Loucy (cell line): ENCODE data around the gene TVP23A.

Experiments used
- H2AFZ ChIP-seq: fragments of 200-600 bp; sonication (generic); 2 replicates; pipeline ENCODE4 v1.6.0; 2016; ENCODE audit warnings: antibody characterized with exemption, mild to moderate bottlenecking, low read length, moderate library complexity
- H3F3A ChIP-seq: fragments of 200-600 bp; 2 replicates; pipeline ENCODE4 v1.6.0; 2016; ENCODE audit warnings: antibody characterized with exemption, low read depth, mild to moderate bottlenecking
- H3K27me3 ChIP-seq: fragments of 200-600 bp; sonication (generic); 2 replicates; pipeline ENCODE4 v1.6.1; 2014; ENCODE audit warnings: low read length, mild to moderate bottlenecking; ENCODE audit not compliant: insufficient read depth, poor library complexity, severe bottlenecking
- H3K36me3 ChIP-seq: fragments of 200-600 bp; sonication (generic); 2 replicates; pipeline ENCODE4 v1.6.1; 2016; ENCODE audit warnings: low read length; ENCODE audit not compliant: insufficient read depth
- H3K4me1 ChIP-seq: fragments of 200-600 bp; sonication (generic); 2 replicates; pipeline ENCODE4 v1.5.1; 2014; ENCODE audit warnings: low read length, mild to moderate bottlenecking; ENCODE audit not compliant: insufficient read depth, poor library complexity, severe bottlenecking
- H3K4me2 ChIP-seq: fragments of 200-600 bp; sonication (generic); 2 replicates; pipeline ENCODE4 v1.6.0; 2014; ENCODE audit warnings: antibody characterized with exemption, low read length, low read depth, mild to moderate bottlenecking; ENCODE audit not compliant: poor library complexity, severe bottlenecking
- H3K4me3 ChIP-seq: fragments of 200-600 bp; sonication (generic); 2 replicates; pipeline ENCODE4 v1.5.1; 2014; ENCODE audit warnings: low read length, mild to moderate bottlenecking, mixed read lengths; ENCODE audit not compliant: poor library complexity, severe bottlenecking
- H3K79me2 ChIP-seq: fragments of 200-600 bp; sonication (generic); 2 replicates; pipeline ENCODE4 v1.6.1; 2014; ENCODE audit warnings: low read length; ENCODE audit not compliant: insufficient read depth
- H3K9ac ChIP-seq: fragments of 200-600 bp; sonication (generic); 2 replicates; pipeline ENCODE4 v1.6.0; 2014; ENCODE audit warnings: mild to moderate bottlenecking, low read depth, low read length, moderate library complexity; ENCODE audit not compliant: poor library complexity, severe bottlenecking
- H3K9me2 ChIP-seq: fragments of 200-600 bp; sonication (generic); replicated peaks from 2 replicates; pipeline ENCODE4 v1.6.1; 2016; ENCODE audit warnings: low read depth, low read length, mixed read lengths
- H3K9me3 ChIP-seq: fragments of 200-600 bp; sonication (generic); 2 replicates; pipeline ENCODE4 v1.6.1; 2014; ENCODE audit warnings: mild to moderate bottlenecking, antibody characterized with exemption, low read length, low read depth; ENCODE audit not compliant: insufficient read depth
- H4K20me1 ChIP-seq: fragments of 200-600 bp; sonication (generic); 2 replicates; pipeline ENCODE4 v1.6.0; 2014; ENCODE audit warnings: antibody characterized with exemption, low read length, mild to moderate bottlenecking; ENCODE audit not compliant: insufficient read depth, poor library complexity, severe bottlenecking
- EZH2phosphoT487 ChIP-seq: fragments of 200-600 bp; IDR thresholded peaks from 2 replicates; pipeline ENCODE4 v1.6.1; 2018; ENCODE audit warnings: antibody characterized with exemption, mild to moderate bottlenecking, moderate library complexity, borderline replicate concordance
- TF ChIP-seq, protein P1 (sequence below): fragments of 200-600 bp; sonication (generic); conservative IDR thresholded peaks from 2 replicates; pipeline ENCODE4 v1.5.1; 2014; ENCODE audit warnings: mild to moderate bottlenecking, antibody characterized with exemption, low read length

Gene TVP23A

GRCh38 chr16:10834766-10835165, 16.2 kb upstream of the TVP23A start:
- TF ChIP-seq, protein P1, sequence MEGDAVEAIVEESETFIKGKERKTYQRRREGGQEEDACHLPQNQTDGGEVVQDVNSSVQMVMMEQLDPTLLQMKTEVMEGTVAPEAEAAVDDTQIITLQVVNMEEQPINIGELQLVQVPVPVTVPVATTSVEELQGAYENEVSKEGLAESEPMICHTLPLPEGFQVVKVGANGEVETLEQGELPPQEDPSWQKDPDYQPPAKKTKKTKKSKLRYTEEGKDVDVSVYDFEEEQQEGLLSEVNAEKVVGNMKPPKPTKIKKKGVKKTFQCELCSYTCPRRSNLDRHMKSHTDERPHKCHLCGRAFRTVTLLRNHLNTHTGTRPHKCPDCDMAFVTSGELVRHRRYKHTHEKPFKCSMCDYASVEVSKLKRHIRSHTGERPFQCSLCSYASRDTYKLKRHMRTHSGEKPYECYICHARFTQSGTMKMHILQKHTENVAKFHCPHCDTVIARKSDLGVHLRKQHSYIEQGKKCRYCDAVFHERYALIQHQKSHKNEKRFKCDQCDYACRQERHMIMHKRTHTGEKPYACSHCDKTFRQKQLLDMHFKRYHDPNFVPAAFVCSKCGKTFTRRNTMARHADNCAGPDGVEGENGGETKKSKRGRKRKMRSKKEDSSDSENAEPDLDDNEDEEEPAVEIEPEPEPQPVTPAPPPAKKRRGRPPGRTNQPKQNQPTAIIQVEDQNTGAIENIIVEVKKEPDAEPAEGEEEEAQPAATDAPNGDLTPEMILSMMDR = no peak
- TF ChIP-seq EZH2phosphoT487 = no peak
- no peaks in the 10 kb centered on the region for H3K9me3 ChIP-seq
- no peaks in the 10 kb centered on the region for H3K36me3 ChIP-seq
- H2AFZ ChIP-seq = no peak overlapping the region
- H3K9ac ChIP-seq = no peak overlapping the region
- no peaks in the 10 kb centered on the region for H3K79me2 ChIP-seq
- H3K4me2 ChIP-seq = no peak overlapping the region
- H4K20me1 ChIP-seq = no peaks in the 10 kb centered on the region
- no peaks in the 10 kb centered on the region for H3F3A ChIP-seq
- H3K27me3 ChIP-seq = no peaks in the 10 kb centered on the region
- H3K4me3 ChIP-seq = no peak overlapping the region
- H3K9me2 ChIP-seq = no peaks in the 10 kb centered on the region
- no peaks in the 10 kb centered on the region for H3K4me1 ChIP-seq

GRCh38 chr16:10834130-10834529, 15.5 kb upstream of the TVP23A start:
- H3K4me2 ChIP-seq = no peak overlapping the region
- no peaks in the 10 kb centered on the region for H3K4me1 ChIP-seq
- H3K9me2 ChIP-seq = no peaks in the 10 kb centered on the region

DNA sequence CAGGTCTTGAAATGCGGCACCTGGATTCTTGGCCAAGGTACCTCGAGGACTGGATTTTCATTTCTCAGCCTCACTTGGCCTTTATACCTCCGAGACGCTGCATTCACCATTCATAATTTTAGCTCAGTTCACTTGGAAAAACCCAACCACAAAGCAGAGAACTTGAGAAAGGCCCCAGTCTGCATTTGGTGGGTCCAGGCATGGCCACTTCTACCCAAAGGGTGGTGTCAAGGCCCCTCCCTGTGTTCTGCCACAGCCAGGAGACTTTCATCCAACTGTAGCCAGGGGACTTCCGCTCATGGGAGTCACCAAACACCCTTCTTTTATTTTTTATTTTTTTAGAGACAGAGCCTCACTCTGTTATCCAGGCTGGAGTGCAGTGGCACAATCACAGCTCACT, 14.7 kb upstream of the TVP23A start:
- Histone ChIP-seq H3K9me2 (no peaks in the 10 kb centered on the region), H3K4me1 (no peaks in the 10 kb centered on the region), H3K27me3 (no peaks in the 10 kb centered on the region), H3K36me3 (no peaks in the 10 kb centered on the region), H3K9me3 (no peaks in the 10 kb centered on the region), H3F3A (no peaks in the 10 kb centered on the region), H3K4me3 (no peak overlapping the region), H4K20me1 (no peaks in the 10 kb centered on the region), H3K79me2 (no peaks in the 10 kb centered on the region), H2AFZ (no peak overlapping the region), H3K4me2 (no peak overlapping the region), H3K9ac (no peak overlapping the region)
- TF ChIP-seq EZH2phosphoT487 = no peak
- TF ChIP-seq, protein P1 = no peak

More at GRCh38 chr16:10834130-10834529, 15.5 kb upstream of the TVP23A start:
- H3K79me2 ChIP-seq = no peaks in the 10 kb centered on the region
- H3K9me3 ChIP-seq = no peaks in the 10 kb centered on the region
- H4K20me1 ChIP-seq = no peaks in the 10 kb centered on the region
- H3K27me3 ChIP-seq = no peaks in the 10 kb centered on the region
- TF ChIP-seq, protein P1 = no peak
- no peak for TF ChIP-seq EZH2phosphoT487
- no peaks in the 10 kb centered on the region for H3K36me3 ChIP-seq
- H3K4me3 ChIP-seq = no peak overlapping the region
- no peaks in the 10 kb centered on the region for H3F3A ChIP-seq
- no peak overlapping the region for H2AFZ ChIP-seq
- no peak overlapping the region for H3K9ac ChIP-seq
